Measurements from ENCODE around the gene TM7SF3.
"Not testable (repeated sequence)": the region's sequence is repeated elsewhere in the genome, so short reads cannot be mapped to it uniquely, and the experiment has no call there.

TM7SF3 gene

GRCh38 chr12:26970136-26970535 lies 44.0 kb downstream of the TM7SF3 start:
- no peak for DNase-seq (ENCODE audit: low read depth)
- TF ChIP-seq, protein P1, sequence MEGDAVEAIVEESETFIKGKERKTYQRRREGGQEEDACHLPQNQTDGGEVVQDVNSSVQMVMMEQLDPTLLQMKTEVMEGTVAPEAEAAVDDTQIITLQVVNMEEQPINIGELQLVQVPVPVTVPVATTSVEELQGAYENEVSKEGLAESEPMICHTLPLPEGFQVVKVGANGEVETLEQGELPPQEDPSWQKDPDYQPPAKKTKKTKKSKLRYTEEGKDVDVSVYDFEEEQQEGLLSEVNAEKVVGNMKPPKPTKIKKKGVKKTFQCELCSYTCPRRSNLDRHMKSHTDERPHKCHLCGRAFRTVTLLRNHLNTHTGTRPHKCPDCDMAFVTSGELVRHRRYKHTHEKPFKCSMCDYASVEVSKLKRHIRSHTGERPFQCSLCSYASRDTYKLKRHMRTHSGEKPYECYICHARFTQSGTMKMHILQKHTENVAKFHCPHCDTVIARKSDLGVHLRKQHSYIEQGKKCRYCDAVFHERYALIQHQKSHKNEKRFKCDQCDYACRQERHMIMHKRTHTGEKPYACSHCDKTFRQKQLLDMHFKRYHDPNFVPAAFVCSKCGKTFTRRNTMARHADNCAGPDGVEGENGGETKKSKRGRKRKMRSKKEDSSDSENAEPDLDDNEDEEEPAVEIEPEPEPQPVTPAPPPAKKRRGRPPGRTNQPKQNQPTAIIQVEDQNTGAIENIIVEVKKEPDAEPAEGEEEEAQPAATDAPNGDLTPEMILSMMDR (IDR thresholded peaks at IDR 0.05; ENCODE audit: control insufficient read depth, insufficient read depth, low read depth, low read length, missing control alignments): no peak
- no peak overlapping the region for H3K4me3 ChIP-seq (ENCODE audit: control insufficient read depth, low read depth, low read length)

DNA sequence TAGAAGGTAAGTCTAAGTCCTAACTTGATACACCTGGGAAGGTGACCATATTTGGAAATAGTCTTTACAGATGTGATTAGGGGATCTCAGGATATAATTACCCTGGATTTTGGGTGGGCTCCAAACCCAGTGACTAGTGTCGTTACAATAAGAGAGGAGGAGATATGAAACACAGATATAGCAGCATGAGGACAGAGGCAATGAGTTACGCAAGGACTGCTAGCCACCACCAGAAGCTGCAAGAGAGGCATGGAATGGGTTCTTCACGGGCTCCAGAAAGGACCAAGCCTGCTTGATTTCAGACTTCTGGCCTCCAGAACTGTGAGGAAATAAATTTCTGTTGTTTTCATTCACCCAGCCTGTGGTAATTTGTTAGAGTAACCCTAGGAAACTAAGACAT lies 47.3 kb downstream of the TM7SF3 start:
- DNase-seq (ENCODE audit: low read depth): no peak
- TF ChIP-seq, protein P1 (IDR thresholded peaks at IDR 0.05; ENCODE audit: control insufficient read depth, insufficient read depth, low read depth, low read length, missing control alignments): no peak
- H3K4me3 ChIP-seq (ENCODE audit: control insufficient read depth, low read depth, low read length): no peak overlapping the region

- no peak overlapping the region for H3K4me3 ChIP-seq (ENCODE audit: control insufficient read depth, low read depth, low read length)
- DNase-seq (ENCODE audit: low read depth): no peak
- TF ChIP-seq, protein P1 (IDR thresholded peaks at IDR 0.05; ENCODE audit: control insufficient read depth, insufficient read depth, low read depth, low read length, missing control alignments): no peak
Measured at GRCh38 chr12:26963413-26963812, 50.8 kb downstream of the TM7SF3 start.

GRCh38 chr12:26961803-26962202 lies 52.4 kb downstream of the TM7SF3 start:
- no peak overlapping the region for H3K4me3 ChIP-seq (ENCODE audit: control insufficient read depth, low read depth, low read length)
- TF ChIP-seq, protein P1 (IDR thresholded peaks at IDR 0.05; ENCODE audit: control insufficient read depth, insufficient read depth, low read depth, low read length, missing control alignments): no peak
- no peak for DNase-seq (ENCODE audit: low read depth)

DNA sequence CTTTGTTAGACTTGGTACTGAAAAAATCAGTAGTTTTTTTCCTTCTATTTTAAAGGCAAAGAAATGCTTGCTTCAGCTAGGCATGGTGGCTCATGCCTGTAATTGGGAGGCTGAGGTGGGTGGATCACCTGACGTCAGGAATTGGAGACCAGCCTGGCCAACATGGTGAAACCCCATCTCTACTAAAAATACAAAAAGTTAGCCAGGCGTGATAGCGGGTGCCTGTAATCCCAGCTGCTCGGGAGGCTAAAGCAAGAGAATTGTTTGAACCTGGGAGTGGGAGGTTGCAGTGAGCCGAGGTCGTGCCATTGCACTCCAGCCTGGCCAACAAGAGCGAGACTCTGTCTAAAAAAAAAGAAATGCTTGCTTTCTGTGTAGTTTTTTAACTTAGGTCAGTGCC lies 52.8 kb downstream of the TM7SF3 start:
- not testable (repeated sequence) for H3K4me3 ChIP-seq (ENCODE audit: control insufficient read depth, low read depth, low read length); DNase-seq (ENCODE audit: low read depth)

DNA sequence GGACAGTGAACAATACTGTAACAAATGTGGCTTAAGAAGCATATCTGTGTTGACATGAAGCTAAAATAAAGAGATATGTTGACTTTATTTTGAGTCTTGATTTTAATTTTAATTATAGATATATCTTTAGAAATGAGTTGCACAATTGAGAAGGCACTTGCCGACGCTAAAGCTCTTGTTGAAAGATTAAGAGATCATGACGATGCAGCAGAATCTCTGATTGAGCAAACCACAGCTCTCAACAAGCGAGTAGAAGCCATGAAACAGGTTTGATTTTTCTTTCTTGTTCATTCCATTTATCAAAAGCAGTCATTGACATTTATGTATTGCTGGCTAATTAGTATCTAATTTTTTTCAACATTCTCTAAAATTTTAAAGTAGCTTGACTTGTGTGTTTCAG lies 60.2 kb downstream of the TM7SF3 start:
- no peak overlapping the region for H3K4me3 ChIP-seq (ENCODE audit: control insufficient read depth, low read depth, low read length)
- TF ChIP-seq, protein P1 (IDR thresholded peaks at IDR 0.05; ENCODE audit: control insufficient read depth, insufficient read depth, low read depth, low read length, missing control alignments): no peak
- DNase-seq (ENCODE audit: low read depth): no peak

- H3K4me3 ChIP-seq (ENCODE audit: control insufficient read depth, low read depth, low read length): no peak overlapping the region
- TF ChIP-seq, protein P1 (IDR thresholded peaks at IDR 0.05; ENCODE audit: control insufficient read depth, insufficient read depth, low read depth, low read length, missing control alignments): no peak
- DNase-seq (ENCODE audit: low read depth): no peak
Measured at GRCh38 chr12:26953447-26953846, 60.7 kb downstream of the TM7SF3 start.

All from AG09309 (cell line).